Spleen (tissue), 7 donors: ENCODE results near the gene GRHPR.

Experiments used
- CTCF ChIP-seq, 11 experiments: fragments of 200-600 bp in 7 of 11; fragments of 450-650 bp in 4 of 11; sonication (generic) in 4 of 11; IDR thresholded peaks in 8 of 11; conservative IDR thresholded peaks in 3 of 11; 1 replicate in 7 of 11; 2 replicates in 4 of 11; pipeline versions ENCODE4 v1.4.0 to v1.8.0; 2016 to 2021; ENCODE audit warnings: antibody characterized with exemption in 11 of 11, inconsistent platforms in 4 of 11, mild to moderate bottlenecking in 1 of 11
- POLR2AphosphoS5 ChIP-seq, 3 donors: sonication (generic); formaldehyde crosslinking; IDR thresholded peaks; one replicate each; pipeline ENCODE4 v1.5.1; 2017; ENCODE audit warnings: antibody characterized with exemption in 3 of 3
- donor health status: DM: no; HTN: no; CAD: no; lungs with moderate emphysema.
- donor health status: DM: no; HTN: no; CAD: no.
- donor health status: DM: no; HTN: no; CAD: no.

- no peak for TF ChIP-seq POLR2AphosphoS5 (IDR thresholded peaks at IDR 0.05)
- no peak for TF ChIP-seq CTCF (IDR thresholded peaks at IDR 0.05 in 8 of 11, conservative IDR thresholded peaks at IDR 0.05 in 3 of 11)
Measured at GRCh38 chr9:37424686-37425297, 2.3 kb downstream of the GRHPR start.
